IMR-90 (cell line): Measurements from ENCODE around the gene TIMP1. TPM values are rescaled to one million over a fixed set of nuclear protein-coding genes. Genes with fewer than 3 reads are reported as not detected.

ENCODE experiments used
- ATAC-seq: fragments of 200-7000 bp; cut with Tn5 transposase; 2 replicates; pipeline ENCODE4 v1.9.1; 2020; ENCODE audit warnings: low read depth, mild to moderate bottlenecking, moderate library complexity
- BruUV-seq: library from RNA; stranded (reverse); fragments of 400-500 nt; replicated peaks from 2 replicates; lab custom pipeline; 2021; lab: Mats Ljungman, UMichigan
- CTCF ChIA-PET: fragments of 300-600 bp; formaldehyde crosslinking; extraction: SDS; loops from one replicate; lab custom pipeline; 2021; ENCODE audit warnings: antibody characterized with exemption; lab: Yijun Ruan, JAX
- POLR2A ChIA-PET: fragments of 300-600 bp; sonication (Branson Sonifier 250); formaldehyde crosslinking; loops from one replicate; lab custom pipeline; 2022; ENCODE audit warnings: antibody characterized with exemption; ENCODE audit not compliant: unreplicated experiment; lab: Charles Lee
- DNase-seq: peaks from one replicate; pipeline ENCODE4 v3.0.0; 2013
- H2AFZ ChIP-seq: replicated peaks from 2 replicates; pipeline ENCODE3; 2013; ENCODE audit warnings: low read length, mild to moderate bottlenecking; ENCODE audit not compliant: poor library complexity
- H2AK5ac ChIP-seq: 2 replicates; pipeline ENCODE4 v1.6.1; 2013; ENCODE audit warnings: low read depth, low read length, inconsistent platforms
- H2AK9ac ChIP-seq: replicated peaks from 2 replicates; pipeline ENCODE3; 2013; ENCODE audit warnings: mild to moderate bottlenecking, low read depth, low read length, moderate library complexity; ENCODE audit not compliant: poor library complexity
- H2BK120ac ChIP-seq: 2 replicates; pipeline ENCODE4 v1.6.1; 2013; ENCODE audit warnings: low read depth, low read length, inconsistent platforms
- H2BK15ac ChIP-seq: 3 replicates; pipeline ENCODE4 v1.6.1; 2013; ENCODE audit warnings: low read depth, low read length, inconsistent platforms
- H2BK20ac ChIP-seq: 2 replicates; pipeline ENCODE4 v1.6.1; 2013; ENCODE audit warnings: low read depth, mild to moderate bottlenecking, inconsistent platforms, low read length, moderate library complexity
- H2BK5ac ChIP-seq: 2 replicates; pipeline ENCODE4 v1.6.1; 2013; ENCODE audit warnings: mild to moderate bottlenecking, low read depth, low read length, inconsistent platforms; ENCODE audit not compliant: poor library complexity, severe bottlenecking
- H3K14ac ChIP-seq: replicated peaks from 2 replicates; pipeline ENCODE4 v1.6.1; 2013; ENCODE audit warnings: low read depth, low read length, inconsistent platforms
- H3K18ac ChIP-seq: 2 replicates; pipeline ENCODE4 v1.6.1; 2013; ENCODE audit warnings: low read depth, low read length, control low read depth
- H3K23ac ChIP-seq: 2 replicates; pipeline ENCODE4 v1.6.1; 2013; ENCODE audit warnings: low read depth, low read length, inconsistent platforms
- H3K27ac ChIP-seq: 2 replicates; pipeline ENCODE4 v1.5.1; 2013; ENCODE audit warnings: mild to moderate bottlenecking, control low read depth, low read length; ENCODE audit not compliant: insufficient read depth
- H3K27me3 ChIP-seq: 2 replicates; pipeline ENCODE4 v1.6.1; 2013; ENCODE audit warnings: low read length; ENCODE audit not compliant: control insufficient read depth, insufficient read depth
- H3K36me3 ChIP-seq: 2 replicates; pipeline ENCODE4 v1.6.1; 2013; ENCODE audit warnings: low read length, mixed read lengths; ENCODE audit not compliant: control insufficient read depth, insufficient read depth
- H3K4ac ChIP-seq: 2 replicates; pipeline ENCODE4 v1.6.1; 2013; ENCODE audit warnings: low read depth, low read length, inconsistent platforms
- H3K4me1 ChIP-seq: 2 replicates; pipeline ENCODE4 v1.6.1; 2013; ENCODE audit warnings: low read length, mixed read lengths; ENCODE audit not compliant: control insufficient read depth, insufficient read depth
- H3K4me2 ChIP-seq: 2 replicates; pipeline ENCODE4 v1.6.1; 2013; ENCODE audit warnings: low read depth, mild to moderate bottlenecking, control low read depth, low read length, moderate library complexity
- H3K4me3 ChIP-seq: 2 replicates; pipeline ENCODE4 v1.5.1; 2013; ENCODE audit warnings: low read depth, mild to moderate bottlenecking, control low read depth, low read length, moderate library complexity; ENCODE audit not compliant: insufficient read depth
- H3K56ac ChIP-seq: 2 replicates; pipeline ENCODE4 v1.6.1; 2013; ENCODE audit warnings: low read length, inconsistent platforms; ENCODE audit not compliant: insufficient read depth; ENCODE audit errors: extremely low read depth
- H3K79me1 ChIP-seq, 2 experiments: 2 replicates each; pipeline ENCODE4 v1.6.1; 2013; ENCODE audit warnings: low read length in 2 of 2, inconsistent platforms in 1 of 2, low read depth in 1 of 2
- H3K9ac ChIP-seq: 2 replicates; pipeline ENCODE4 v1.6.1; 2013; ENCODE audit warnings: low read depth, low read length, control low read depth
- H3K9me1 ChIP-seq: 2 replicates; pipeline ENCODE4 v1.6.1; 2013; ENCODE audit warnings: low read length, inconsistent platforms; ENCODE audit not compliant: insufficient read depth
- H3K9me3 ChIP-seq: 2 replicates; pipeline ENCODE4 v1.6.1; 2013; ENCODE audit warnings: low read length; ENCODE audit not compliant: control insufficient read depth, insufficient read depth
- H4K20me1 ChIP-seq: 2 replicates; pipeline ENCODE4 v1.6.1; 2013; ENCODE audit warnings: low read length, inconsistent platforms; ENCODE audit not compliant: insufficient read depth
- H4K5ac ChIP-seq: 2 replicates; pipeline ENCODE4 v1.6.1; 2013; ENCODE audit warnings: mild to moderate bottlenecking, low read depth, low read length, control low read depth
- H4K8ac ChIP-seq, 2 experiments: 2 replicates each; pipeline ENCODE4 v1.6.1; 2013; ENCODE audit warnings: low read depth in 2 of 2, low read length in 2 of 2, control low read depth in 1 of 2, inconsistent platforms in 1 of 2
- H4K91ac ChIP-seq: 2 replicates; pipeline ENCODE4 v1.6.1; 2013; ENCODE audit warnings: low read depth, low read length, inconsistent platforms; ENCODE audit not compliant: insufficient read depth
- BHLHE40 ChIP-seq: fragments of 150-350 bp; IDR thresholded peaks from 2 replicates; pipeline ENCODE4 v1.6.1; 2016; ENCODE audit warnings: mild to moderate bottlenecking, low read depth, low read length
- CEBPB ChIP-seq: IDR thresholded peaks from 2 replicates; pipeline ENCODE4 v1.6.1; 2012; ENCODE audit warnings: low read depth, low read length, improper control_type of control experiment
- CHD1 ChIP-seq: IDR thresholded peaks from 2 replicates; pipeline ENCODE4 v1.6.1; 2012; ENCODE audit warnings: low read depth, low read length, improper control_type of control experiment
- CTCF ChIP-seq: conservative IDR thresholded peaks from 2 replicates; pipeline ENCODE4 v1.5.1; 2012; ENCODE audit warnings: mild to moderate bottlenecking, low read depth, low read length, improper control_type of control experiment
- FOS ChIP-seq: fragments of 150-350 bp; IDR thresholded peaks from 2 replicates; pipeline ENCODE4 v1.6.1; 2016; ENCODE audit warnings: low read depth, low read length
- MAFK ChIP-seq: IDR thresholded peaks from 2 replicates; pipeline ENCODE4 v1.6.1; 2012; ENCODE audit warnings: low read depth, low read length, improper control_type of control experiment
- MAZ ChIP-seq: IDR thresholded peaks from 2 replicates; pipeline ENCODE4 v1.6.1; 2012; ENCODE audit warnings: low read depth, mild to moderate bottlenecking, low read length, improper control_type of control experiment, moderate library complexity, borderline replicate concordance
- MXI1 ChIP-seq: IDR thresholded peaks from 2 replicates; pipeline ENCODE4 v1.6.1; 2012; ENCODE audit warnings: low read depth, mild to moderate bottlenecking, low read length, moderate library complexity, borderline replicate concordance
- NFE2L2 ChIP-seq: fragments of 150-350 bp; IDR thresholded peaks from 2 replicates; pipeline ENCODE4 v1.6.1; 2016; ENCODE audit warnings: low read depth, mild to moderate bottlenecking, low read length
- POLR2A ChIP-seq: IDR thresholded peaks from 2 replicates; pipeline ENCODE4 v1.6.1; 2012; ENCODE audit warnings: mild to moderate bottlenecking, low read depth, low read length
- RAD21 ChIP-seq: IDR thresholded peaks from 2 replicates; pipeline ENCODE4 v1.6.1; 2012; ENCODE audit warnings: low read length, improper control_type of control experiment
- RCOR1 ChIP-seq: IDR thresholded peaks from 2 replicates; pipeline ENCODE4 v1.6.1; 2012; ENCODE audit warnings: mild to moderate bottlenecking, low read length, improper control_type of control experiment; ENCODE audit not compliant: insufficient replicate concordance
- RFX5 ChIP-seq: IDR thresholded peaks from 2 replicates; pipeline ENCODE4 v1.8.0; 2012; ENCODE audit warnings: low read depth, mild to moderate bottlenecking, low read length, moderate library complexity
- USF2 ChIP-seq: fragments of 150-350 bp; IDR thresholded peaks from 2 replicates; pipeline ENCODE4 v1.6.1; 2017; ENCODE audit warnings: mild to moderate bottlenecking, antibody characterized with exemption, low read length, low read depth
- dilution Hi-C: fragments of 300-500 bp; cut with HindIII; formaldehyde crosslinking; loops from one replicate; pipeline ENCODE4 v1.14.3; 2018; ENCODE audit warnings: low sequenced_read_pairs; ENCODE audit not compliant: unreplicated experiment
- in situ Hi-C: fragments of 300-500 bp; cut with MboI; formaldehyde crosslinking; loops from 3 replicates; pipeline ENCODE4 v1.14.3; 2019; ENCODE audit warnings: low sequenced_read_pairs, inconsistent platforms, mixed read lengths
- intact Hi-C: fragments of 100-400 bp; cut with micrococcal nuclease; formaldehyde crosslinking; loops from 2 replicates; pipeline ENCODE4 v1.10.0; 2022
- polyA plus RNA-seq, 3 experiments: library from polyadenylated mRNA; depleted of rRNA; stranded (reverse); fragments of >200 nt; gene quantifications; 2 replicates each; pipeline ENCODE4 v1.2.3, GENCODE V29; 2012; ENCODE audit warnings: low replicate concordance in 1 of 3
- total RNA-seq: library from RNA; depleted of rRNA; stranded (reverse); fragments of >200 nt; gene quantifications from 2 replicates; pipeline ENCODE4 v1.2.3, GENCODE V29; 2012

The TIMP1 gene
- total and polyA plus RNA-seq, 2 of the 4 experiments (the other 2 are of a cell fraction), result 512 to 3,078 TPM

- Histone ChIP-seq H2BK15ac (no peak overlapping the region), H3K27ac (no peak overlapping the region), H3K9me3 (no peaks in the 10 kb centered on the region), H3K23ac (no peak overlapping the region), H3K14ac (no peak overlapping the region), H2BK20ac (no peak overlapping the region), H3K4me1 (no peaks in the 10 kb centered on the region), H3K4ac (no peak overlapping the region), H2AK5ac (no peak overlapping the region), H3K18ac (no peak overlapping the region), H3K36me3 (no peaks in the 10 kb centered on the region), H3K27me3 (peaks cover 5% of the 10 kb centered on the region; the same call in 1 of the 2 replicates), H3K4me3 (no peak overlapping the region), H4K8ac (no peak overlapping the region), H4K5ac (no peak overlapping the region), H3K56ac (no peak overlapping the region), H4K20me1 (peaks cover 3% of the 10 kb centered on the region), H2BK5ac (no peak overlapping the region), H2BK120ac (no peak overlapping the region), H2AK9ac (no peak overlapping the region), H3K79me1 (no peaks in the 10 kb centered on the region), H3K9me1 (no peaks in the 10 kb centered on the region), H3K9ac (no peak overlapping the region), H4K91ac (no peak overlapping the region), H2AFZ (no peak overlapping the region), H3K4me2 (no peak overlapping the region)
- CTCF ChIA-PET, result no interaction called here
- ATAC-seq, result no peak
- dilution Hi-C loops, result no loop called here
- DNase-seq, result no peak
- BruUV-seq, result no TSS peak
- POLR2A ChIA-PET, result no interaction called here
- intact Hi-C loops, result no loop called here
- no peak for TF ChIP-seq MAZ
- TF ChIP-seq NFE2L2, result no peak
- TF ChIP-seq CHD1, result no peak
- TF ChIP-seq MAFK, result no peak
- no peak for TF ChIP-seq RAD21
- TF ChIP-seq USF2, result no peak
- no peak for TF ChIP-seq RCOR1
- TF ChIP-seq POLR2A, result no peak
- TF ChIP-seq RFX5, result no peak
- no peak for TF ChIP-seq FOS
- no peak for TF ChIP-seq MXI1
- TF ChIP-seq CTCF, result no peak
- TF ChIP-seq CEBPB, result no peak
- TF ChIP-seq BHLHE40, result no peak
- in situ Hi-C loops, result no loop called here
These were observed 30.2 kb downstream of the TIMP1 start for GRCh38 chrX:47612418-47612817.
